ENCODE results near the gene PDS5A. TPM values are rescaled to one million over a fixed set of nuclear protein-coding genes. Genes with fewer than 3 reads are reported as not detected.
"Not testable (repeated sequence)": the region's sequence is repeated elsewhere in the genome, so short reads cannot be mapped to it uniquely, and the experiment has no call there.

Gene PDS5A
- total RNA-seq, 1 experiment from 2014 or later = 98.3 TPM

DNA sequence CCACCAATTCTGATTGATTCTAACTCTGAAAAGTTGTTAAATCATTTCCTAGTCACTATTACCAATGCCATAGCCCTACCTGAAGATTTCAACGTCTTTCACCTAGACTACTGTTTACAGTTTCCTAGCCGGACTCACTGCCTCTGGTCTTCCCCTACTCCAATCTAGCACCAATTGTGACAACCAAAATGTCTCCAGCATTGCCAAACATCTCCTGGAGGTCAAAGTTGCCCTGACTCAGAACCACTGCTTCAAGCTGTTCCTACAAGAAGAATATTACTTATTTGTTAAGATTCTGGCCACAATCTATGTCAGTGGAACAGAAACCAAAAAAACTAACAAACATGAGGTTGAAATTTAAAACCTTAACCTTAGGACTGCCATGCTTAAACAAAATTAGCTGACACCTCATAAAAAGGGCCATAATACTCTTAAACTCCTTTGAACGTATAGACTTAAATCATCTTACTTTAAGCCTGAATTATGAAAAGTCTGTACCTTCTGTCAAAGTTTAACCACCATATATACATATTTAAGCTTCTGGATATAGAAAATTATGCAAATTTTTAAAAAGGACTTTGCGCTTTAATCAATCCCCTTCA lies 2.1 kb downstream of the PDS5A start:
- intact Hi-C loops (cut with micrococcal nuclease) = loop anchor here (1.0 to 5.0 kb wide), 7 partner anchors 79 to 517 kb away; partner anchors contain the start of genes LIAS, RPL9, SMIM14 and UBE2K
- peaks cover 8 to 30% of the 10 kb centered on the region in 2 experiments for H3K4me1 ChIP-seq (ENCODE audit: control insufficient read depth in 1 of 2, insufficient read depth in 2 of 2, low read length in 2 of 2)
- TF ChIP-seq SIN3A (IDR thresholded peaks at IDR 0.05; ENCODE audit: low read depth) = peak; percentile 14; the same call in 1 of the 2 replicates
- no peak for TF ChIP-seq SRF (IDR thresholded peaks at IDR 0.05; ENCODE audit: low read depth)
- POLR2A ChIA-PET = no interaction called here
- peaks cover 67% of the 10 kb centered on the region for H3K79me2 ChIP-seq (ENCODE audit: insufficient read depth, low read length)
- no peak for DNase-seq (ENCODE audit: low read depth, low spot score)
- H3K9me3 ChIP-seq (ENCODE audit: control insufficient read depth in 1 of 2, insufficient read depth in 1 of 2, low read depth in 1 of 2, low read length in 2 of 2) = no peaks in the 10 kb centered on the region
- peak overlapping the region; percentile 98 for H3K9ac ChIP-seq (ENCODE audit: low read length)
- RAD21 ChIA-PET (ENCODE audit: low non-redundant PET in 1 of 2, low total read pairs in 2 of 2, uncharacterized antibody in 2 of 2, unreplicated experiment in 2 of 2) = no interaction called here
- BruUV-seq (replicated peaks) = no TSS peak
- H3K36me3 ChIP-seq (ENCODE audit: control insufficient read depth in 1 of 2, insufficient read depth in 2 of 2, low read length in 2 of 2) = peaks cover 15 to 30% of the 10 kb centered on the region in 2 experiments
- H2AFZ ChIP-seq (ENCODE audit: low read depth, low read length, poor library complexity, severe bottlenecking) = no peak overlapping the region
- H3K27ac ChIP-seq (ENCODE audit: low read depth, low read length) = no peak overlapping the region; the same call in 1 of the 2 replicates
- CTCF ChIA-PET = interaction anchor here (0.8 to 1.4 kb wide), 2 partner anchors 11 to 506 kb away, joined by 3 to 5 read pairs; no protein-coding TSS in a partner anchor
- H3K9me2 ChIP-seq (ENCODE audit: insufficient read depth) = no peaks in the 10 kb centered on the region
- H4K20me1 ChIP-seq (ENCODE audit: insufficient read depth) = peaks cover 15% of the 10 kb centered on the region; the same call in 1 of the 2 replicates
- no peak for ATAC-seq
- peak overlapping the region; percentile 78 for H3K4me2 ChIP-seq (ENCODE audit: low read length)
- H3K27me3 ChIP-seq (ENCODE audit: insufficient read depth, low read length) = no peaks in the 10 kb centered on the region
- H3K4me3 ChIP-seq (replicated peaks in 1 of 2; ENCODE audit: low read depth in 1 of 2, low read length in 2 of 2) = peak overlapping the region; percentile 87 to 92

DNA sequence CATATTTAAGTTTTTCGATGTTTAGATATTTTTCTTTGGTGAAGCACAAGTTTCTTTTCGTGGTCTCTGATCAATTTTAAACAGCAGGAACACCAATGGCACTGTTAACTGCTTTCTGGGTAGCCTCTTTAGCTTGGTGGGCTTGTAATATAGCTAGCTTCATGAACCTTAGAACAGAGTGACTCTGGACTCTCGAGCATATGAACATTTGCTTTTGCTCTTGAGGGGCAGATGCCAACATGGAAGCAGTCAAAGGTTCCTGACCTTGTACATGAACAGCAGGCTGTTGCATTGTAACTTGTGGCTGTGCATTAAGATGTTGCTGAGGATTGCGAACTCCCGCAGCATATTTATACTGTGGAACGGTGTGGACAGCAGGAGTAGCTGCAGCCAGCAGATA lies 4.7 kb downstream of the PDS5A start:
- H3K27me3 ChIP-seq (ENCODE audit: insufficient read depth, low read length); H3K27ac ChIP-seq (ENCODE audit: low read depth, low read length); H3K9ac ChIP-seq (ENCODE audit: low read length); DNase-seq (ENCODE audit: low read depth, low spot score); RAD21 ChIA-PET (ENCODE audit: low non-redundant PET in 1 of 2, low total read pairs in 2 of 2, uncharacterized antibody in 2 of 2, unreplicated experiment in 2 of 2); H3K9me2 ChIP-seq (ENCODE audit: insufficient read depth); H3K4me2 ChIP-seq (ENCODE audit: low read length); CTCF ChIA-PET; H3K4me3 ChIP-seq (replicated peaks in 1 of 2; ENCODE audit: low read depth in 1 of 2, low read length in 2 of 2); intact Hi-C loops (cut with micrococcal nuclease); H2AFZ ChIP-seq (ENCODE audit: low read depth, low read length, poor library complexity, severe bottlenecking); ATAC-seq; H3K9me3 ChIP-seq (ENCODE audit: control insufficient read depth in 1 of 2, insufficient read depth in 1 of 2, low read depth in 1 of 2, low read length in 2 of 2): not testable (repeated sequence)
- POLR2A ChIA-PET = interaction anchor here (1.0 kb wide), 1 partner anchor 446 kb away, joined by 3 read pairs; the partner anchor contains the start of gene UGDH
- Histone ChIP-seq H3K4me1 (ENCODE audit: control insufficient read depth in 1 of 2, insufficient read depth in 2 of 2, low read length in 2 of 2) (peaks cover 6 to 42% of the 10 kb centered on the region in 2 experiments), H3K36me3 (ENCODE audit: control insufficient read depth in 1 of 2, insufficient read depth in 2 of 2, low read length in 2 of 2) (peaks cover 15 to 30% of the 10 kb centered on the region in 2 experiments), H4K20me1 (ENCODE audit: insufficient read depth) (peaks cover 21% of the 10 kb centered on the region; the same call in 1 of the 2 replicates), H3K79me2 (ENCODE audit: insufficient read depth, low read length) (peaks cover 92% of the 10 kb centered on the region)
- TSS peak; percentile 2 for BruUV-seq (replicated peaks)

All from HCT116 (cell line).